OCI-LY1 (cell line): ENCODE measurements around the gene TERB1.
"Not testable (repeated sequence)": the region's sequence is repeated elsewhere in the genome, so short reads cannot be mapped to it uniquely, and the experiment has no call there.

Source experiments
- H2AFZ ChIP-seq: fragments of 200-600 bp; sonication (generic), shearing (Covaris generic); 2 replicates; pipeline ENCODE4 v1.6.0; 2014; ENCODE audit warnings: antibody characterized with exemption, mild to moderate bottlenecking, low read length
- H3F3A ChIP-seq: fragments of 200-600 bp; sonication (generic), shearing (Covaris generic); 2 replicates; pipeline ENCODE4 v1.6.0; 2014; ENCODE audit warnings: mild to moderate bottlenecking, antibody characterized with exemption, low read length, moderate library complexity; ENCODE audit not compliant: insufficient read depth
- H3K27ac ChIP-seq: fragments of 200-600 bp; sonication (generic); 2 replicates; pipeline ENCODE4 v1.5.1; 2014; ENCODE audit warnings: low read length, mixed run types, mild to moderate bottlenecking, low read depth; ENCODE audit not compliant: poor library complexity, severe bottlenecking
- H3K27me3 ChIP-seq: fragments of 200-600 bp; sonication (generic); 2 replicates; pipeline ENCODE4 v1.6.0; 2014; ENCODE audit warnings: antibody characterized with exemption, mild to moderate bottlenecking, low read length, moderate library complexity; ENCODE audit not compliant: insufficient read depth
- H3K36me3 ChIP-seq: fragments of 200-600 bp; sonication (generic); 2 replicates; pipeline ENCODE4 v1.6.1; 2014; ENCODE audit warnings: mild to moderate bottlenecking, antibody characterized with exemption, low read length, moderate library complexity, mixed read lengths; ENCODE audit not compliant: insufficient read depth
- H3K4me1 ChIP-seq: fragments of 200-600 bp; sonication (generic); 2 replicates; pipeline ENCODE4 v1.5.1; 2014; ENCODE audit warnings: mild to moderate bottlenecking, low read length, moderate library complexity; ENCODE audit not compliant: insufficient read depth, severe bottlenecking
- H3K4me2 ChIP-seq: fragments of 200-600 bp; sonication (generic), shearing (Covaris generic); 2 replicates; pipeline ENCODE4 v1.6.1; 2014; ENCODE audit warnings: low read length
- H3K4me3 ChIP-seq: fragments of 200-600 bp; sonication (generic); 2 replicates; pipeline ENCODE4 v1.5.1; 2014; ENCODE audit warnings: low read length, low read depth, mild to moderate bottlenecking, mixed read lengths; ENCODE audit not compliant: poor library complexity, severe bottlenecking
- H3K79me2 ChIP-seq: fragments of 200-600 bp; shearing (Covaris generic); 2 replicates; pipeline ENCODE4 v1.6.1; 2016; ENCODE audit warnings: mixed run types, low read length, mixed read lengths; ENCODE audit not compliant: insufficient read depth
- H3K9ac ChIP-seq: fragments of 200-600 bp; sonication (generic), shearing (Covaris generic); 2 replicates; pipeline ENCODE4 v1.6.1; 2014; ENCODE audit warnings: mild to moderate bottlenecking, low read length, mixed read lengths
- H3K9me2 ChIP-seq: fragments of 200-600 bp; sonication (generic), shearing (Covaris generic); 2 replicates; pipeline ENCODE4 v1.6.1; 2014; ENCODE audit warnings: low read depth, mild to moderate bottlenecking, low read length, mixed read lengths
- H3K9me3 ChIP-seq: fragments of 200-600 bp; shearing (Covaris generic); 2 replicates; pipeline ENCODE4 v1.6.1; 2014; ENCODE audit warnings: low read length, mixed read lengths
- H4K20me1 ChIP-seq: fragments of 200-600 bp; sonication (generic), shearing (Covaris generic); 2 replicates; pipeline ENCODE4 v1.6.0; 2016; ENCODE audit warnings: mild to moderate bottlenecking, low read length; ENCODE audit not compliant: insufficient read depth
- EZH2 ChIP-seq: fragments of 200-600 bp; sonication (generic), shearing (Covaris generic); IDR thresholded peaks from 2 replicates; pipeline ENCODE4 v1.8.0; 2017; ENCODE audit warnings: borderline replicate concordance, mixed run types, mild to moderate bottlenecking, antibody characterized with exemption, low read length, moderate library complexity, mixed read lengths
- TF ChIP-seq, protein P1 (sequence below): fragments of 200-600 bp; sonication (generic), shearing (Covaris generic); IDR thresholded peaks from 2 replicates; pipeline ENCODE4 v1.5.1; 2017; ENCODE audit warnings: mild to moderate bottlenecking, antibody characterized with exemption, low read length, moderate library complexity, mixed read lengths

TERB1 gene

DNA sequence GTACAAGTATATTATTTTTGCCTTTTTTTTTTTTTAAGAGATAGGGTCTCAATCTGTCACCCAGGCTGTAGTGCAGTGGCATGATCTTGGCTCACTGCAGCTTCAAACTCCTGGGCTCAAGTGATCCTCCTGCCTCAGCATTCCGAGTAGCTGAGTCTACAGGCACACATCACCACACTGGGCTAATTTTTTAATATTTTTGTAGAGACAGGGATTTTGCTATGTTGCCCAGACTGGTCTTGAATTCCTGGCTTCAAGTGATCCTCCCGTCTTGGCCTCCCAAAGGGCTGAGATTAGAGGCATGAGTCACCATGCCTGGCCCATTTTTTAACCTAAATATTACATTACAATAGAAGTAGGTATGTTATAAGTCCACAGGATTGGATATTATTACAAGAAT is 3.2 kb downstream of the TERB1 start:
- no peaks in the 10 kb centered on the region for H3K9me3 ChIP-seq
- H3K4me3 ChIP-seq, result no peak overlapping the region
- no peaks in the 10 kb centered on the region for H3K79me2 ChIP-seq
- H3K4me1 ChIP-seq, result no peaks in the 10 kb centered on the region
- H3K9me2 ChIP-seq, result no peaks in the 10 kb centered on the region
- H3K36me3 ChIP-seq, result peaks cover 18% of the 10 kb centered on the region
- H4K20me1 ChIP-seq, result no peaks in the 10 kb centered on the region
- H3K4me2 ChIP-seq, result no peak overlapping the region
- no peak overlapping the region for H3K27ac ChIP-seq
- H2AFZ ChIP-seq, result no peak overlapping the region
- H3K27me3 ChIP-seq, result no peaks in the 10 kb centered on the region
- no peak for TF ChIP-seq EZH2
- TF ChIP-seq, protein P1, sequence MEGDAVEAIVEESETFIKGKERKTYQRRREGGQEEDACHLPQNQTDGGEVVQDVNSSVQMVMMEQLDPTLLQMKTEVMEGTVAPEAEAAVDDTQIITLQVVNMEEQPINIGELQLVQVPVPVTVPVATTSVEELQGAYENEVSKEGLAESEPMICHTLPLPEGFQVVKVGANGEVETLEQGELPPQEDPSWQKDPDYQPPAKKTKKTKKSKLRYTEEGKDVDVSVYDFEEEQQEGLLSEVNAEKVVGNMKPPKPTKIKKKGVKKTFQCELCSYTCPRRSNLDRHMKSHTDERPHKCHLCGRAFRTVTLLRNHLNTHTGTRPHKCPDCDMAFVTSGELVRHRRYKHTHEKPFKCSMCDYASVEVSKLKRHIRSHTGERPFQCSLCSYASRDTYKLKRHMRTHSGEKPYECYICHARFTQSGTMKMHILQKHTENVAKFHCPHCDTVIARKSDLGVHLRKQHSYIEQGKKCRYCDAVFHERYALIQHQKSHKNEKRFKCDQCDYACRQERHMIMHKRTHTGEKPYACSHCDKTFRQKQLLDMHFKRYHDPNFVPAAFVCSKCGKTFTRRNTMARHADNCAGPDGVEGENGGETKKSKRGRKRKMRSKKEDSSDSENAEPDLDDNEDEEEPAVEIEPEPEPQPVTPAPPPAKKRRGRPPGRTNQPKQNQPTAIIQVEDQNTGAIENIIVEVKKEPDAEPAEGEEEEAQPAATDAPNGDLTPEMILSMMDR, result no peak
- no peaks in the 10 kb centered on the region for H3F3A ChIP-seq
- H3K9ac ChIP-seq, result no peak overlapping the region

DNA sequence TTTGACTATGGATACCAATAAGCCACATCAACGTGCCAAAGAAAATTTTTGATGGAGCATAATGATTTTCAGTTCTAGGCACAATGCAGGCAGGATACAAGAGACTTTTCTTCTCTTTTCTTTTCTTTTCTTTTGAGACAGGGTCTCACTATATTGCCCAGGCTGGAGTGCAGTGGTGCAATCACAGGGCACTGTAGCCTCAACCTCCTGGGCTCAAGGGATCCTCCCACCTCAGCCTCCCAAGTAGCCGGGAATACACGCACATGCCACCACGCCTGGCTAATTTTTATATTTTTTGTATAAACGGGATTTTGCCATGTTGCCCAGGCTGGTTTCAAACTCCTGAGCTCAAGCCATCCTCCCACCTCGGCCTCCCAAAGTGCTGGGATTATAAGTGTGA is 7.4 kb downstream of the TERB1 start:
- not testable (repeated sequence) for H3K27ac ChIP-seq, H3K79me2 ChIP-seq, H4K20me1 ChIP-seq, H3K9ac ChIP-seq, H3K4me1 ChIP-seq, H2AFZ ChIP-seq, H3K4me2 ChIP-seq, H3K9me3 ChIP-seq, H3F3A ChIP-seq, H3K4me3 ChIP-seq, H3K27me3 ChIP-seq, H3K36me3 ChIP-seq, H3K9me2 ChIP-seq

DNA sequence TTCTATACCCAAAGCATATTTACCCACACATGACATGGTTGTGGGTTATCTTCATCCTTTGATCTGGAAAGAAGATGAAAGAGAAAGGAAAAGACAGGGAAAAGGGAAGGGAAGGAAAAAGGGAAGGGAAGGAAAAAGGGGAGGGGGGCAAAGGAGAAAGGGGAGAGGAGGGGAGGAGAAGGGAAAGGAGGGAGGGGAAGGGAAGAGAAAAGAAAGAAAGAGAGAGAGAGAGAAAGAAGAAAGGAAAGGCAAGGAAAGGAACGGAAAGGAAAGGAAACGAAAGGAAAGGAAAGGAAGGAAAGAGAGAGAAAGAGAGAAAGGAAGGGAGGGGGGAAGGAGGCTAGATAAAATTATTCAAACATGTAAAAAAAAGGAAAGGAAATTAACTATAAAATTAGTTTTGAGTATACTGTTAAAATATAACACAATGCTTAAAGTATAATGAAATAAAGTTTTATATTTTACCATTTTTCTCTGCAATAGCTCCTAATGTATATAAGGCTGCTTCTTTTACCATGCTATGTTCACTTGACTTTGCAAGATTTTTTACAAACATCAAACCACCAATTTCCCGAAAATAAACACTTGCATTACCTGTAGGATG is 11.2 kb downstream of the TERB1 start:
- no peak for TF ChIP-seq EZH2
- TF ChIP-seq, protein P1, result no peak
- Histone ChIP-seq H3K27ac (no peak overlapping the region), H3K36me3 (no peaks in the 10 kb centered on the region)

DNA sequence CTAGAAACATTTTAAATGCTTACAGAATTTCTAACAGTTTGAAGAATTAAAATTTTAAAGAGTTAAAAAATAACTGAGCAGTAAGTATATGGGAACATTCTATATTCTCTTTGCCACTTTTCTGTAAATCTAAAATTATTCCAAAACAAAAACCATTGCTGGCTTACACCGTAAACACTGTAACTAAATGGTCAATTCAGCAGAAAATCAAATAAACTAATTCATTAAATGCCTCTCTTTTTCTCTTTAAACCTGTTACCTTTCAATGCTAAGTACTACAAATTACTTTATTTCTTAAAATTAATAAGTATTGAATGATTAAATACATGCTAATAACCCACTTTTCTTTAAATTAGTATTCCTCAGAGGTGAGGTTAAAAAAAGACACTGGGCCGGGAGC is 14.0 kb downstream of the TERB1 start:
- Histone ChIP-seq H3K9me3 (no peaks in the 10 kb centered on the region), H4K20me1 (no peaks in the 10 kb centered on the region), H3K27me3 (no peaks in the 10 kb centered on the region), H3K9me2 (no peaks in the 10 kb centered on the region), H3K27ac (no peak overlapping the region), H3K9ac (no peak overlapping the region), H3K4me2 (no peak overlapping the region), H3K4me3 (no peak overlapping the region), H3K79me2 (no peaks in the 10 kb centered on the region), H3K36me3 (no peaks in the 10 kb centered on the region), H3K4me1 (no peaks in the 10 kb centered on the region), H2AFZ (no peak overlapping the region), H3F3A (no peaks in the 10 kb centered on the region)
- TF ChIP-seq, protein P1, result no peak
- no peak for TF ChIP-seq EZH2

More for the DNA sequence above, 11.2 kb downstream of the TERB1 start:
- no peak overlapping the region for H3K4me3 ChIP-seq
- no peaks in the 10 kb centered on the region for H3K9me2 ChIP-seq
- no peaks in the 10 kb centered on the region for H3F3A ChIP-seq
- H3K79me2 ChIP-seq, result no peaks in the 10 kb centered on the region
- no peak overlapping the region for H3K9ac ChIP-seq
- H3K27me3 ChIP-seq, result no peaks in the 10 kb centered on the region
- no peak overlapping the region for H3K4me2 ChIP-seq
- H3K9me3 ChIP-seq, result no peaks in the 10 kb centered on the region
- no peaks in the 10 kb centered on the region for H4K20me1 ChIP-seq
- H3K4me1 ChIP-seq, result no peaks in the 10 kb centered on the region
- no peak overlapping the region for H2AFZ ChIP-seq
